DOHH2 (cell line): ENCODE measurements around the gene GLI3.

Experiments
- CTCF ChIP-seq: fragments of 200-600 bp; sonication (generic); IDR thresholded peaks from one replicate; pipeline ENCODE4 v1.5.1; 2014; ENCODE audit warnings: antibody characterized with exemption, mild to moderate bottlenecking, low read depth, low read length; ENCODE audit not compliant: poor library complexity, severe bottlenecking
- EZH2phosphoT487 ChIP-seq: fragments of 200-600 bp; sonication (generic); IDR thresholded peaks from 2 replicates; pipeline ENCODE4 v1.6.1; 2017; ENCODE audit warnings: borderline replicate concordance, mild to moderate bottlenecking, antibody characterized with exemption, low read length, moderate library complexity, mixed read lengths

- TF ChIP-seq CTCF (no peak), EZH2phosphoT487 (no peak)
Observed at GRCh38 chr7:42262964-42263363, 26.0 kb upstream of the GLI3 start.
